GM21390 (cell line): Measurements from ENCODE around the gene WWOX.

Source experiments
- ATAC-seq: cut with Tn5 transposase; IDR thresholded peaks from one replicate; pipeline ENCODE4 v1.9.1; 2021; ENCODE audit not compliant: unreplicated experiment

Gene WWOX

GRCh38 chr16:78993346-78993745 lies 893.9 kb downstream of the WWOX start:
- no peak for ATAC-seq

DNA sequence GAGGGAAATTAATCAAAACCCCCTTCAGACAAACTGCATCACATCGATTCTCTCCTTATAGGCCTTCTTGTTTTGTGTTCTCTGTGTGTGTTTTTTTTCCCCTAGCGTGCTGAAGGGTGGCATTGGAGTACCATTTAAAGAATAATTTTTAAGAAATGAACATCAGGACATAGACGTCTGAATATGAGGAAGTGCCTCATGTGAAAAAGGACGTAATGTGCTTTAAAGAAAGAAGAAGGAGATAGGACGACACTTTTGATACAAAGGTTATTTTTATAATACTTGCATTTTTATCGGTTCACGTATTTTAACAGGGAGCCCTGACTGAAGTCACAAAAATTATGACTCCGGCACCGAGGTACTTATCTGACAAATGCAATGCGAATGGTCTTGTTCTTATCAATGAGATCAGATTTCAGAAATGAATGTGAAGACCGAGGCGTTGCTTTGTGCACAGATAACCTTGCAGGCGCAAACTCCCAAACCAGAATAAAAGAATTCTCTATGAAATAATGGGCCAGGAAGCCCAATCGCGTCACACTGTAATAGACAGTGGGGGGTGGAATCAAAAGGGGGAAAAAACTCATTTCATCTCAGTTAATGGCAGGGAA lies 894.8 kb downstream of the WWOX start:
- no peak for ATAC-seq

DNA sequence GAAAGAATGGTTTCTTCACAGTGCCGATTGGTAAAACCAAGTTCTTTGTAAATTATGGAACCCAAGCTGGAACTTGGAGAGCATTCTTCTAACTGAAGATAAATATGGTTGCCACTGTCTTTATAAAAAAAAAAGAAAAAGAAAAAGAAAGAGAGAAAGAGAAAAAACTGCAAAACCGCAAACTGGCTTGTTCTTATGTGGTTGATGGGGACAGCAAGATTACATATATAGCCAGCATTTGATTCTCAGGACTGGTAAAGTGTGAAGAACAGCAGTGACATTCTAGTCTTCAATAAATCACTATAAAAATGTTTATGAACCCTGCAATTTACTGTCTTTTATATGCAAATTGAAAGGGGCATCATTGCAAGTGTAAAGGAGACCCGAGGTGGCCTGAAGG lies 896.0 kb downstream of the WWOX start:
- no peak for ATAC-seq

DNA sequence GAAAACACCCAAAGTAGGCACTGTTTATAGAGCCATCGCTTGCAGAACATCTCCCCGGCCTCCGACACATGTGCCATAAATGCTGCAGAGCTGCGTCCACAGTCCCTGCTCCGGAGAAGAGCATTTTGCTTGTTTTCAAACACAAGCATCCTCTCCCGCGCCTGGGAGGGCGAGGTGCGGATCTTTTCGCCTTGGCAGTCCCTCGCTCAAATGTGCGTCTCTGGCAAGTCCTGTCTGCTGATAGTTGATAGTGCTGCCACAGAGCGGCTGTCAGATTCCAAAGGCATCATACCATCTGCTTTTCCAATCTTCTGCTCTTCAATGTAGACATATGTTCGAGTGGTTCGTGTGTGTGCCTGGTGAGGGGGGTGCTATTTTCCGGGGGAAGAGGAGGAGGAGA lies 897.3 kb downstream of the WWOX start:
- no peak for ATAC-seq

GRCh38 chr16:78998879-78999278 lies 899.4 kb downstream of the WWOX start:
- no peak for ATAC-seq

DNA sequence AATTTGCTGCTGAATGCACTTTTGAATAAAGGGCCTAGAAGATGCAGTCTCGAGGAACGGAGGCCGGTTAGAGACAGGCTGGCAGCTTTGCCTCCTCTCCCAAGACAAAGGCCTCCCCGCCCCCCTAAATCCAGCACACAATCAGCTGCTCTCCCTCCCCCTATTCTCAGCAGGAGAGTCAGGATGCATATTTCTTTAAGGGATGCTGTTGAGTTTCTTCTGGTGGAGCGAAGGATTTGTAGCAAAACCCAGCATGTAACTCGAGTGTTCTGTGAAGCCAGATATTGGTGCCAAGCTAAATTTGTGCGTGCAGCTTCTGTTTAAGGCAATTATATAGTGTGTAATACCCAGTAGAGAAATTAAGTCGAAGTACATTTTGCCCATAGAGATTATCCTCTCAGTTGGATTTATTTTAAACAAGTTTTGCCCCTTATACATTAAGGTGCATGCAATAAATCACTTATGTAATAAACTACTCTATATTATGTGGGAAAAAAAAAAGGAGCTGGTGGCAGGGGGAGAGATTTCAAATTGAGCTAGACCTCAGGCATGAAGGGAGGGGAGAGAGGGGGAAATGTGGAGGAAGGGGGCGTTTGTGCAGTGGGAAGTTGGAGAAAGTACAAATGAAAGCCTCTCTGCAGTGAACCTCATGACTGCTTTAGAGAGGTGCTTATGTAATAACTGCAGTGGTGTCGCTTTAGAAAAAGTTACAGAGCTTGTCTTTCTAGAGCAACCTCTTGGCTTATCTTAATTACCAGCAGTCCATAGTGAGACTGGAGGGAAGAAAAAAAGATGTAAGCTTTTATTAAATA lies 901.9 kb downstream of the WWOX start:
- no peak for ATAC-seq

DNA sequence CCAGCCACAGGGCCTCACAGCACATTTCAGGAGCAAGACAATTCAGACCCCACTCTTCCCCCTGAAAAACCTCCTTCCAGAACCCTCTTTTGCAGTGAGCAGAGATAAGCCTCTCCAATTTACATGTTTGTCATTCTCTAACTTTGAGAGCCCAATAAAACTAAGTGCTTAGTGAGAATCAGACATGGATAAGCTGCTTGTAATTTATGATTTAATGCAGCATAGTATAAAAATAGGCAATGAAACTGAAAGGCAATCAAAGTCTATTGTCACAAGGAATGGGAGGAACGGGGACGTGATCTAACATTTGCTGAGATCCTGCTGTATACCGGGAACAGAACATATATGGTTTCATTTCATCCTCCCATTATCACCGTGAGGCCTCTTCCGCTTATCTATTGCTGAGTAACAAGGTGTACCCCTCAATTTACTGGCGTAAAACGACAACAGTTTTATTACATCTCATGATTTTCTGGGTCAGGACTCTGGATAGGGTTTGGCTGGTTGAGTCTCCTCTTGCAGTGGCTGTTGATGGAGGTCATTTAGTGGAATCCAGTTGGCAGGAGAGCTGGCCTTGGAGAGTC lies 903.7 kb downstream of the WWOX start:
- no peak for ATAC-seq

GRCh38 chr16:79004309-79004708 lies 904.9 kb downstream of the WWOX start:
- no peak for ATAC-seq

DNA sequence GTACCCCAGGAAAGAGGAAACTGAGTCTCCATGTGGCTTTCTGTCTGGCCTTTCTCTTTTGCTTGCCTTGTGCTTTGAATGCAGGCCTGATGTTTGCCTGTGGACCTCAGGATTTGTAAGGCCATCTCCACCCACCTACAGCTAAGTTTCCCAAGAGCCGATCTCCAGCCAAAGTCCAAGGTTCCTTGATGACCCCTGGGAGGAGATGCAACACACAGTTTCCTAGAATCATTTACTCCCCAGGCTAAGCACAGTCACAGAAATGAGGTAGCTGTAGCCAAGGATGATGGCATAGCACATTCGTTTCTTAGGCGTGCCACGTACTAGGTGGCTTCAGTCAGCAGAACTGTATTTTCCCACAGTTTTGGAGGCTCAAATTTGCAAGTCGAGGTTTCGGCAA lies 905.6 kb downstream of the WWOX start:
- no peak for ATAC-seq

GRCh38 chr16:79006206-79006605 lies 906.8 kb downstream of the WWOX start:
- ATAC-seq = no peak

- ATAC-seq = no peak
These were observed 907.3 kb downstream of the WWOX start for GRCh38 chr16:79006765-79007164.

GRCh38 chr16:79007614-79008013 lies 908.2 kb downstream of the WWOX start:
- peak; percentile 61 for ATAC-seq

GRCh38 chr16:79008036-79008868 lies 908.8 kb downstream of the WWOX start:
- ATAC-seq = no peak

GRCh38 chr16:79008869-79009179 lies 909.4 kb downstream of the WWOX start:
- no peak for ATAC-seq

DNA sequence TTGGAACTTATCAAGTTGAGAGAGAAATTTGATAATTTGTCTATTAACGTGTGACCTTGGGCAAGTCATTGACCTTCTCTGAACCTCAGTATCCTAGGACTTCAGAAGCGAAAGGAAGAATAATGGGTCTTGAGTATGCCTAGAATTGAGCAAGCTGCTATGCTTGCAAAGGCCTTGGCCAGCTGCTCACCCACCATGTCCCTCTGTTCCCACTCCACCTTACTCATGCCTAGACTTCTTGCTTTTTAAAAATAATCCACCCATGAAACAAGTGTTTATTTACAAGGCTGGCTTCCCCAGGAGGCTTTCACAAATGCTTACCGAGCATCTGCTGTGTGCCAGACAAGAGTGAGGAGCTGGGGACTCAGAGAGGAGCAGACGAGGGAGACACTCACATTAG lies 910.4 kb downstream of the WWOX start:
- no peak for ATAC-seq

DNA sequence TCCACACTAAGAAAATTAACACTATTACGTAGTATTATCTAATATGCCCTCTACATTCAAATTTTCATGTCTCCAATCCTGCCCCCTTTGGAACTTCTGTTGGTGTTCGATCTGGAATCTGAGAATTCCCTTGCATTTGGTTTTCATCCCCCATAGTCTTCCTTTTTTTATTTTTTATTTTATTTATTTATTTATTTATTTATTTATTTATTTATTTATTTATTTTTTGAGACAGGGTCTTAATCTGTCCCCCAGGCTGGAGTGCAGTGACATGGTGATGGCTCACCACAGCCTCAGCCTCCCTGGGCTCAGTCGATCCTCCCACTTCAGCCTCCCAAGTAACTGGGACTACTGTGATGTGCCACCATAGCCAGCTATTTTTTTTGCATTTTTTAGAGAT lies 911.8 kb downstream of the WWOX start:
- ATAC-seq = no peak

- ATAC-seq = peak; percentile 43
These were observed 913.4 kb downstream of the WWOX start for GRCh38 chr16:79012671-79013434.

- ATAC-seq = no peak
These were observed 914.6 kb downstream of the WWOX start for GRCh38 chr16:79013930-79014660.

DNA sequence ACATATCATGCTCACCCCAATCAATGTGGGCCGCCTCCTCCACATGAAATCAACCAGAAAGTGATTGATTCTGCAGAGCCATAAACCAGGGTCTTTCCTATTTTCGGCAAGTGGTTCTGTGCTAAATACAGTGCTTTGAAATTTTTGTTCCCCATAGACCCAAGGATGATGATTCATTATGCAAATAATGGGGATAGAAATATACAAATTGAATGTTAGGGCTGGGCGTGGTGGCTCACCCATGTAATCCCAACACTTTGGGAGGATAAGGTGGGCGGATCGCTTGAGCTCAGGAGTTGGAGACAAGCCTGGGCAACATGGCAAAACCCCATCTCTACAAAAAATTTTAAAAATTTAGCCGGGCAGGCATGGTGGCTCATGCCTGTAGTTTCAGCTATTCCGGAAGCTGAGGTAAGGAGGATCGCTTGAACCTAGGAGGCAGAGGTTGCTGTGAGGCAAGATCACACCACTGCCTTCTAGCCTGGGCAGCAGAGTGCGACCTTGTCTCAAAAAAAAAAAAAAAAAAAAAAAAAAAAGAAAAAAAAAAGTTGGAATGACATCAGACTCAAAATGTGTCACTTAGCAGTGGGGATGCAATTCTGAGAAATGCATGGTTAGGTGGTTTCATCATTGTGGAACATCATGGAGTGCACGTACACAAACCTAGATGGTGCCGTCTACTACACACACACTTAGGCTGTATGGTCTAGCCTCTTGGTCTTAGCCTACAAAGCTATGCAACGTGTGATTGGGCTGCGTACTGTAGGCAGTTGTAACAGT lies 919.4 kb downstream of the WWOX start:
- ATAC-seq = no peak
